BE2C (cell line): ENCODE results near the gene ADAMTS2.

ENCODE experiments used
- DNase-seq: peaks from one replicate; pipeline ENCODE4 v3.0.0-alpha.2; 2020
- H3K27me3 ChIP-seq: fragments of 250-450 bp; sonication (Bioruptor Pico); 2 replicates; pipeline ENCODE4 v1.5.1; 2020; ENCODE audit warnings: mild to moderate bottlenecking
- H3K36me3 ChIP-seq: fragments of 250-450 bp; sonication (Bioruptor Pico); 2 replicates; pipeline ENCODE4 v1.5.1; 2020; ENCODE audit warnings: mild to moderate bottlenecking
- H3K4me1 ChIP-seq: fragments of 250-450 bp; sonication (Bioruptor Pico); 2 replicates; pipeline ENCODE4 v1.5.1; 2020
- H3K4me3 ChIP-seq: 2 replicates; pipeline ENCODE4 v1.5.1; 2011; ENCODE audit warnings: low read depth, low read length
- H3K9me3 ChIP-seq: fragments of 250-450 bp; sonication (Bioruptor Pico); 2 replicates; pipeline ENCODE4 v1.5.1; 2020
- CTCF ChIP-seq: IDR thresholded peaks from 2 replicates; pipeline ENCODE4 v1.5.1; 2012; ENCODE audit warnings: mild to moderate bottlenecking, low read depth, low read length

Gene ADAMTS2

GRCh38 chr5:179296150-179296821 lies 49.0 kb downstream of the ADAMTS2 start:
- H3K9me3 ChIP-seq, result no peaks in the 10 kb centered on the region
- no peak overlapping the region for H3K4me3 ChIP-seq
- H3K27me3 ChIP-seq, result no peaks in the 10 kb centered on the region
- no peak for TF ChIP-seq CTCF
- H3K4me1 ChIP-seq, result no peaks in the 10 kb centered on the region
- no peaks in the 10 kb centered on the region for H3K36me3 ChIP-seq
- peak; percentile 7 for DNase-seq

- Histone ChIP-seq H3K4me1 (no peaks in the 10 kb centered on the region), H3K4me3 (no peak overlapping the region), H3K27me3 (no peaks in the 10 kb centered on the region), H3K9me3 (no peaks in the 10 kb centered on the region), H3K36me3 (no peaks in the 10 kb centered on the region)
- no peak for TF ChIP-seq CTCF
- peak; percentile 3 for DNase-seq
Observed at GRCh38 chr5:179295778-179296149, 49.5 kb downstream of the ADAMTS2 start.

DNA sequence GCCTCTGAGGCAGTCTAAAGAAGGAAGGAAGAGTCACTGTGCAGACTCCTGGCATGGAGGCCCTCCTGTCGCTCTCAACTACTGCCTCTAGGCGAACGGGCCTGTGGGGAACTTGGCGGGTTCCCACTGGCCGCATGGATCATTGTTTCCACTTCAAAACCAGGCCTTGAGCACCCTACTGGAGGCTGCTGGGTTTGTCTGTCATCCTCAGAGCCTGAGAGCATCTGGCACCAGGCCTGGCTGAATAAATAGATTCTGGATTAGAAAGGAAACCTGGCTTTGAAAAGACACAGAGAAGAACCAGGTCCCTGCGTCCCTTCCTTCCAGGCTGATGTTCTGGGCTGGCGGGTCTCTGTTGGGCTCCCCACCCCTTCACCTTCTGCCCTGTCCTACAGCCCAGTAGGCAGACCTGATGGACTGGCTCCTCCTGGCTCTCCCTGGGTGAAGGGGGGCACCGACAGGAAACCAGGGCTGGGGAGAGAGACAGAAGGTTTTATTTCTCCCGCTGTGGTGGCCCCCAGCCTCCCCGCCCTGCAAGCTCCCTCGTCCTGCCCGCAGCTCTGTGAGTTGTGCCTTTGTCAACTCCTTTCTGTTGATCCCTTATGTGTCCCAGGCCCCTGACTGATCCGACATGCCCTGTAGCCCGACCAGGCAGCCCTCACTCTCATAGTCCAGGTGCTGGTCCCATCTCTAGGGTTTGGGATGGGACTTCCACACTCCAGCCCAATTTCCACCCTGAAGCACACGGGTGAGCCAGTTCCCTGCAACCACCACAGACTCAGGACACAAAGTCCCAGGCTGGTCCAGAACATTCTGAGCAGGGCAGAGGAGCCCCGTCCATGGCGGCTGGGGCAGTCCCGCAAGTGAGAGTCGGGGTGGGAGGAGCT lies 50.1 kb downstream of the ADAMTS2 start:
- no peaks in the 10 kb centered on the region for H3K36me3 ChIP-seq
- H3K4me3 ChIP-seq, result no peak overlapping the region
- TF ChIP-seq CTCF, result no peak
- H3K9me3 ChIP-seq, result no peaks in the 10 kb centered on the region
- H3K27me3 ChIP-seq, result no peaks in the 10 kb centered on the region
- no peaks in the 10 kb centered on the region for H3K4me1 ChIP-seq
- peak; percentile 26 for DNase-seq

- H3K4me1 ChIP-seq, result no peaks in the 10 kb centered on the region
- peak; percentile 5 for DNase-seq
- H3K4me3 ChIP-seq, result no peak overlapping the region
- H3K9me3 ChIP-seq, result no peaks in the 10 kb centered on the region
- H3K27me3 ChIP-seq, result no peaks in the 10 kb centered on the region
- H3K36me3 ChIP-seq, result no peaks in the 10 kb centered on the region
- TF ChIP-seq CTCF, result no peak
Observed at GRCh38 chr5:179294131-179294780, 51.0 kb downstream of the ADAMTS2 start.

GRCh38 chr5:179292681-179293635 lies 52.3 kb downstream of the ADAMTS2 start:
- H3K36me3 ChIP-seq, result no peaks in the 10 kb centered on the region
- no peaks in the 10 kb centered on the region for H3K4me1 ChIP-seq
- peak; percentile 10 for DNase-seq
- H3K9me3 ChIP-seq, result no peaks in the 10 kb centered on the region
- no peak for TF ChIP-seq CTCF
- H3K4me3 ChIP-seq, result no peak overlapping the region
- no peaks in the 10 kb centered on the region for H3K27me3 ChIP-seq
